HUES6 (cell line): ENCODE measurements around the gene MISP.

Experiments
- H3K27ac ChIP-seq: 2 replicates; pipeline ENCODE4 v1.7.0; 2013; ENCODE audit warnings: low read depth, mild to moderate bottlenecking, low read length, inconsistent platforms
- H3K27me3 ChIP-seq: 2 replicates; pipeline ENCODE4 v1.6.1; 2013; ENCODE audit warnings: low read length; ENCODE audit not compliant: control insufficient read depth, insufficient read depth
- H3K36me3 ChIP-seq: 2 replicates; pipeline ENCODE4 v1.6.1; 2013; ENCODE audit warnings: low read length; ENCODE audit not compliant: control insufficient read depth, insufficient read depth
- H3K4me1 ChIP-seq: 2 replicates; pipeline ENCODE4 v1.6.1; 2013; ENCODE audit warnings: low read length; ENCODE audit not compliant: control insufficient read depth, insufficient read depth
- H3K4me3 ChIP-seq: 2 replicates; pipeline ENCODE4 v1.5.1; 2013; ENCODE audit warnings: low read depth, low read length
- H3K9ac ChIP-seq: one replicate; pipeline ENCODE4 v1.6.1; 2013; ENCODE audit warnings: mild to moderate bottlenecking, low read length
- H3K9me3 ChIP-seq: 2 replicates; pipeline ENCODE4 v1.6.1; 2013; ENCODE audit warnings: low read depth, low read length; ENCODE audit not compliant: control insufficient read depth, insufficient read depth

Gene MISP

GRCh38 chr19:749811-750210 lies 1.1 kb upstream of the MISP start:
- H3K4me1 ChIP-seq = peaks cover 8% of the 10 kb centered on the region
- H3K4me3 ChIP-seq = no peak overlapping the region
- H3K36me3 ChIP-seq = no peaks in the 10 kb centered on the region
- H3K27ac ChIP-seq = no peak overlapping the region
- no peak overlapping the region for H3K9ac ChIP-seq
- H3K9me3 ChIP-seq = peaks cover 18% of the 10 kb centered on the region
- H3K27me3 ChIP-seq = no peaks in the 10 kb centered on the region

- Histone ChIP-seq H3K9ac (no peak overlapping the region), H3K27me3 (no peaks in the 10 kb centered on the region), H3K9me3 (peaks cover 12% of the 10 kb centered on the region), H3K4me1 (peaks cover 8% of the 10 kb centered on the region), H3K36me3 (no peaks in the 10 kb centered on the region), H3K4me3 (no peak overlapping the region), H3K27ac (no peak overlapping the region)
Measured at GRCh38 chr19:751501-752341, 809 bp downstream of the MISP start.

- H3K4me1 ChIP-seq = peaks cover 8% of the 10 kb centered on the region
- H3K4me3 ChIP-seq = no peak overlapping the region
- H3K27me3 ChIP-seq = no peaks in the 10 kb centered on the region
- no peak overlapping the region; the same call in 1 of the 2 replicates for H3K27ac ChIP-seq
- no peaks in the 10 kb centered on the region for H3K36me3 ChIP-seq
- peaks cover 4% of the 10 kb centered on the region for H3K9me3 ChIP-seq
- H3K9ac ChIP-seq = no peak overlapping the region
Measured at GRCh38 chr19:752652-753517, 2.0 kb downstream of the MISP start.

- Histone ChIP-seq H3K27ac (no peak overlapping the region), H3K9ac (no peak overlapping the region), H3K9me3 (peaks cover 9% of the 10 kb centered on the region; the same call in 1 of the 2 replicates), H3K4me3 (no peak overlapping the region), H3K36me3 (no peaks in the 10 kb centered on the region), H3K27me3 (no peaks in the 10 kb centered on the region), H3K4me1 (peaks cover 8% of the 10 kb centered on the region)
Measured at GRCh38 chr19:754530-754929, 3.6 kb downstream of the MISP start.

- H3K4me3 ChIP-seq = no peak overlapping the region
- no peak overlapping the region for H3K27ac ChIP-seq
- H3K4me1 ChIP-seq = peaks cover 8% of the 10 kb centered on the region
- no peaks in the 10 kb centered on the region for H3K27me3 ChIP-seq
- no peaks in the 10 kb centered on the region for H3K36me3 ChIP-seq
- no peak overlapping the region for H3K9ac ChIP-seq
- peaks cover 9% of the 10 kb centered on the region; the same call in 1 of the 2 replicates for H3K9me3 ChIP-seq
Measured at GRCh38 chr19:755063-755462, 4.2 kb downstream of the MISP start.

GRCh38 chr19:756236-756635 lies 5.3 kb downstream of the MISP start:
- Histone ChIP-seq H3K9me3 (peaks cover 9% of the 10 kb centered on the region; the same call in 1 of the 2 replicates), H3K4me1 (peaks cover 7% of the 10 kb centered on the region), H3K4me3 (no peak overlapping the region), H3K27me3 (no peaks in the 10 kb centered on the region), H3K36me3 (no peaks in the 10 kb centered on the region), H3K9ac (no peak overlapping the region), H3K27ac (no peak overlapping the region)

- Histone ChIP-seq H3K9me3 (peaks cover 14% of the 10 kb centered on the region; the same call in 1 of the 2 replicates), H3K36me3 (no peaks in the 10 kb centered on the region), H3K9ac (no peak overlapping the region), H3K4me1 (no peaks in the 10 kb centered on the region; the same call in 1 of the 2 replicates), H3K27me3 (no peaks in the 10 kb centered on the region), H3K4me3 (no peak overlapping the region), H3K27ac (no peak overlapping the region)
Measured at GRCh38 chr19:756821-757688, 6.1 kb downstream of the MISP start.

- Histone ChIP-seq H3K36me3 (no peaks in the 10 kb centered on the region), H3K4me1 (no peaks in the 10 kb centered on the region; the same call in 1 of the 2 replicates), H3K27me3 (no peaks in the 10 kb centered on the region), H3K9ac (no peak overlapping the region), H3K4me3 (no peak overlapping the region), H3K27ac (no peak overlapping the region), H3K9me3 (peaks cover 14% of the 10 kb centered on the region; the same call in 1 of the 2 replicates)
Measured at GRCh38 chr19:757811-758668, 7.1 kb downstream of the MISP start.

GRCh38 chr19:763181-763580 lies 12.3 kb downstream of the MISP start:
- Histone ChIP-seq H3K4me3 (no peak overlapping the region), H3K9ac (no peak overlapping the region), H3K27me3 (no peaks in the 10 kb centered on the region), H3K4me1 (no peaks in the 10 kb centered on the region), H3K36me3 (no peaks in the 10 kb centered on the region), H3K9me3 (peaks cover 12% of the 10 kb centered on the region; the same call in 1 of the 2 replicates), H3K27ac (no peak overlapping the region)

- Histone ChIP-seq H3K36me3 (no peaks in the 10 kb centered on the region), H3K27ac (no peak overlapping the region), H3K9ac (no peak overlapping the region), H3K4me3 (no peak overlapping the region), H3K4me1 (no peaks in the 10 kb centered on the region), H3K27me3 (no peaks in the 10 kb centered on the region), H3K9me3 (peaks cover 5% of the 10 kb centered on the region; the same call in 1 of the 2 replicates)
Measured at GRCh38 chr19:763869-764268, 13.0 kb downstream of the MISP start.
